Natural killer cell (primary cell): Measurements from ENCODE around the gene SLC4A11. TPM values are rescaled to one million over a fixed set of nuclear protein-coding genes. Genes with fewer than 3 reads are reported as not detected.

Experiments
- ATAC-seq, 3 donors: fragments of 150-1000 bp in 2 of 3; fragments of 200-7000 bp in 1 of 3; cut with Tn5 transposase; 1 replicate in 1 of 3; 2 replicates in 2 of 3; pipeline ENCODE4 v1.10.0; 2021; ENCODE audit warnings: mild to moderate bottlenecking in 2 of 3, moderate library complexity in 2 of 3
- DNase-seq, 2 donors: peaks; one replicate each; pipeline versions ENCODE4 v3.0.0 to v3.0.0-alpha.2; 2013 to 2021; ENCODE audit warnings: mixed read lengths in 1 of 2
- H3K27ac ChIP-seq: one replicate; pipeline ENCODE4 v1.5.1; 2013; ENCODE audit warnings: mild to moderate bottlenecking, low read length
- H3K27me3 ChIP-seq: one replicate; pipeline ENCODE4 v1.6.1; 2013; ENCODE audit warnings: low read length; ENCODE audit not compliant: control insufficient read depth, insufficient read depth
- H3K36me3 ChIP-seq: one replicate; pipeline ENCODE4 v1.6.1; 2013; ENCODE audit warnings: low read length; ENCODE audit not compliant: control insufficient read depth, insufficient read depth
- H3K4me1 ChIP-seq: one replicate; pipeline ENCODE4 v1.6.1; 2013; ENCODE audit warnings: low read length; ENCODE audit not compliant: control insufficient read depth, insufficient read depth
- H3K4me3 ChIP-seq: one replicate; pipeline ENCODE4 v1.5.1; 2013; ENCODE audit warnings: low read length
- H3K9me3 ChIP-seq: one replicate; pipeline ENCODE4 v1.6.1; 2013; ENCODE audit warnings: low read length; ENCODE audit not compliant: control insufficient read depth, insufficient read depth
- H3K27ac Mint-ChIP-seq, 2 donors: one replicate each; pipeline ENCODE4 v1.8.0; 2022; ENCODE audit warnings: mild to moderate bottlenecking in 2 of 2, mixed read lengths in 2 of 2, moderate library complexity in 1 of 2
- H3K27me3 Mint-ChIP-seq, 2 donors: one replicate each; pipeline ENCODE4 v1.8.0; 2022; ENCODE audit warnings: low read depth in 2 of 2, mixed read lengths in 2 of 2
- H3K36me3 Mint-ChIP-seq: one replicate; pipeline ENCODE4 v1.8.0; 2022; ENCODE audit warnings: mixed read lengths
- H3K4me1 Mint-ChIP-seq, 2 donors: one replicate each; pipeline ENCODE4 v1.8.0; 2022; ENCODE audit warnings: mixed read lengths in 2 of 2
- H3K4me3 Mint-ChIP-seq: one replicate; pipeline ENCODE4 v1.8.0; 2022; ENCODE audit warnings: mild to moderate bottlenecking, moderate library complexity, mixed read lengths
- H3K9me3 Mint-ChIP-seq, 2 donors: one replicate each; pipeline ENCODE4 v1.8.0; 2022; ENCODE audit warnings: mixed read lengths in 2 of 2
- CTCF ChIP-seq: fragments of 200-600 bp; IDR thresholded peaks from one replicate; pipeline ENCODE4 v1.8.0; 2022; ENCODE audit warnings: antibody characterized with exemption
- WGBS: methylation state at CpG from one replicate; pipeline ENCODE4 v1.1.7; 2013; ENCODE audit warnings: missing lambda C conversion rate; ENCODE audit not compliant: insufficient coverage; 5-methylcytosine and 5-hydroxymethylcytosine counted together
- intact Hi-C: fragments of 100-400 bp; cut with micrococcal nuclease; formaldehyde crosslinking; loops from one replicate; pipeline ENCODE4 v1.14.2; 2022
- total RNA-seq, 4 donors: library from RNA; stranded (reverse); fragments of 120-200 nt in 1 of 4; gene quantifications; one replicate each; pipeline versions ENCODE4 v1.2.3 to v1.2.4, GENCODE V29; 2013 to 2022

SLC4A11 gene
- total RNA-seq, 3 donors from 2014 or later (not counting 1 experiment from before 2014, with no cell fraction given) = 0.31 to 0.68 (median 0.32) TPM

- Mint-ChIP-seq H3K27ac (no peak overlapping the region), H3K4me3 (no peak overlapping the region), H3K36me3 (no peaks in the 10 kb centered on the region), H3K27me3 (peaks cover 15 to 17% of the 10 kb centered on the region in 2 donors), H3K4me1 (peaks cover 0 to 5% of the 10 kb centered on the region in 2 donors), H3K9me3 (no peaks in the 10 kb centered on the region)
- Histone ChIP-seq H3K27me3 (peaks cover 14% of the 10 kb centered on the region), H3K4me3 (no peak overlapping the region), H3K4me1 (peaks cover 11% of the 10 kb centered on the region), H3K36me3 (peaks cover 7% of the 10 kb centered on the region), H3K9me3 (no peaks in the 10 kb centered on the region), H3K27ac (no peak overlapping the region)
- peak in 1 of 3 donors; percentile 18 for ATAC-seq
- intact Hi-C loops = no loop called here
- no peak for TF ChIP-seq CTCF
- WGBS = 91% methylated on average over 8 of the region's 8 CpGs
- no peak for DNase-seq
These were observed 12.8 kb upstream of the SLC4A11 start for GRCh38 chr20:3251806-3252205.

- intact Hi-C loops = no loop called here
- DNase-seq (no peak), ATAC-seq (no peak)
- H3K36me3 Mint-ChIP-seq = no peaks in the 10 kb centered on the region
- H3K4me3 Mint-ChIP-seq = no peak overlapping the region
- H3K9me3 ChIP-seq = no peaks in the 10 kb centered on the region
- peaks cover 24% of the 10 kb centered on the region in 2 donors for H3K27me3 Mint-ChIP-seq
- peaks cover 2% of the 10 kb centered on the region for H3K36me3 ChIP-seq
- peaks cover 11% of the 10 kb centered on the region for H3K4me1 ChIP-seq
- no peak overlapping the region for H3K27ac ChIP-seq
- WGBS = 89% methylated on average over 10 of the region's 10 CpGs
- no peaks in the 10 kb centered on the region for H3K9me3 Mint-ChIP-seq
- no peak for TF ChIP-seq CTCF
- peaks cover 0 to 5% of the 10 kb centered on the region in 2 donors for H3K4me1 Mint-ChIP-seq
- H3K27me3 ChIP-seq = peaks cover 18% of the 10 kb centered on the region
- no peak overlapping the region for H3K4me3 ChIP-seq
- no peak overlapping the region for H3K27ac Mint-ChIP-seq
These were observed 11.1 kb upstream of the SLC4A11 start for GRCh38 chr20:3250091-3250504.

- H3K27ac ChIP-seq = no peak overlapping the region
- 8% methylated on average over 17 of the region's 18 CpGs for WGBS
- peaks cover 11% of the 10 kb centered on the region for H3K4me1 ChIP-seq
- DNase-seq (no peak), ATAC-seq (peak in 1 of 3 donors; percentile 39)
- H3K27me3 ChIP-seq = peaks cover 18% of the 10 kb centered on the region
- H3K36me3 ChIP-seq = no peaks in the 10 kb centered on the region
- Mint-ChIP-seq H3K4me1 (peaks cover 0 to 5% of the 10 kb centered on the region in 2 donors), H3K36me3 (no peaks in the 10 kb centered on the region), H3K27me3 (peaks cover 32 to 35% of the 10 kb centered on the region in 2 donors), H3K4me3 (no peak overlapping the region), H3K27ac (no peak overlapping the region), H3K9me3 (no peaks in the 10 kb centered on the region)
- intact Hi-C loops = no loop called here
- TF ChIP-seq CTCF = no peak
- H3K9me3 ChIP-seq = no peaks in the 10 kb centered on the region
- no peak overlapping the region for H3K4me3 ChIP-seq
These were observed 10.0 kb upstream of the SLC4A11 start for GRCh38 chr20:3248993-3249347.
